OCI-LY1 (cell line): ENCODE results near the gene CDH4.

ENCODE experiments used
- H2AFZ ChIP-seq: fragments of 200-600 bp; sonication (generic), shearing (Covaris generic); 2 replicates; pipeline ENCODE4 v1.6.0; 2014; ENCODE audit warnings: antibody characterized with exemption, mild to moderate bottlenecking, low read length
- H3F3A ChIP-seq: fragments of 200-600 bp; sonication (generic), shearing (Covaris generic); 2 replicates; pipeline ENCODE4 v1.6.0; 2014; ENCODE audit warnings: mild to moderate bottlenecking, antibody characterized with exemption, low read length, moderate library complexity; ENCODE audit not compliant: insufficient read depth
- H3K27ac ChIP-seq: fragments of 200-600 bp; sonication (generic); 2 replicates; pipeline ENCODE4 v1.5.1; 2014; ENCODE audit warnings: low read length, mixed run types, mild to moderate bottlenecking, low read depth; ENCODE audit not compliant: poor library complexity, severe bottlenecking
- H3K27me3 ChIP-seq: fragments of 200-600 bp; sonication (generic); 2 replicates; pipeline ENCODE4 v1.6.0; 2014; ENCODE audit warnings: antibody characterized with exemption, mild to moderate bottlenecking, low read length, moderate library complexity; ENCODE audit not compliant: insufficient read depth
- H3K36me3 ChIP-seq: fragments of 200-600 bp; sonication (generic); 2 replicates; pipeline ENCODE4 v1.6.1; 2014; ENCODE audit warnings: mild to moderate bottlenecking, antibody characterized with exemption, low read length, moderate library complexity, mixed read lengths; ENCODE audit not compliant: insufficient read depth
- H3K4me1 ChIP-seq: fragments of 200-600 bp; sonication (generic); 2 replicates; pipeline ENCODE4 v1.5.1; 2014; ENCODE audit warnings: mild to moderate bottlenecking, low read length, moderate library complexity; ENCODE audit not compliant: insufficient read depth, severe bottlenecking
- H3K4me2 ChIP-seq: fragments of 200-600 bp; sonication (generic), shearing (Covaris generic); 2 replicates; pipeline ENCODE4 v1.6.1; 2014; ENCODE audit warnings: low read length
- H3K4me3 ChIP-seq: fragments of 200-600 bp; sonication (generic); 2 replicates; pipeline ENCODE4 v1.5.1; 2014; ENCODE audit warnings: low read length, low read depth, mild to moderate bottlenecking, mixed read lengths; ENCODE audit not compliant: poor library complexity, severe bottlenecking
- H3K79me2 ChIP-seq: fragments of 200-600 bp; shearing (Covaris generic); 2 replicates; pipeline ENCODE4 v1.6.1; 2016; ENCODE audit warnings: mixed run types, low read length, mixed read lengths; ENCODE audit not compliant: insufficient read depth
- H3K9ac ChIP-seq: fragments of 200-600 bp; sonication (generic), shearing (Covaris generic); 2 replicates; pipeline ENCODE4 v1.6.1; 2014; ENCODE audit warnings: mild to moderate bottlenecking, low read length, mixed read lengths
- H3K9me2 ChIP-seq: fragments of 200-600 bp; sonication (generic), shearing (Covaris generic); 2 replicates; pipeline ENCODE4 v1.6.1; 2014; ENCODE audit warnings: low read depth, mild to moderate bottlenecking, low read length, mixed read lengths
- H3K9me3 ChIP-seq: fragments of 200-600 bp; shearing (Covaris generic); 2 replicates; pipeline ENCODE4 v1.6.1; 2014; ENCODE audit warnings: low read length, mixed read lengths
- H4K20me1 ChIP-seq: fragments of 200-600 bp; sonication (generic), shearing (Covaris generic); 2 replicates; pipeline ENCODE4 v1.6.0; 2016; ENCODE audit warnings: mild to moderate bottlenecking, low read length; ENCODE audit not compliant: insufficient read depth
- CTCF ChIP-seq: fragments of 200-600 bp; sonication (generic), shearing (Covaris generic); IDR thresholded peaks from 2 replicates; pipeline ENCODE4 v1.5.1; 2017; ENCODE audit warnings: mild to moderate bottlenecking, antibody characterized with exemption, low read length, moderate library complexity, mixed read lengths
- EZH2 ChIP-seq: fragments of 200-600 bp; sonication (generic), shearing (Covaris generic); IDR thresholded peaks from 2 replicates; pipeline ENCODE4 v1.8.0; 2017; ENCODE audit warnings: borderline replicate concordance, mixed run types, mild to moderate bottlenecking, antibody characterized with exemption, low read length, moderate library complexity, mixed read lengths

CDH4 gene

GRCh38 chr20:61752576-61752975 lies 500.5 kb downstream of the CDH4 start:
- H3K4me1 ChIP-seq = no peaks in the 10 kb centered on the region
- H3K79me2 ChIP-seq = no peaks in the 10 kb centered on the region
- H3K27me3 ChIP-seq = no peaks in the 10 kb centered on the region
- H3K4me2 ChIP-seq = no peak overlapping the region
- no peaks in the 10 kb centered on the region for H3K36me3 ChIP-seq
- H2AFZ ChIP-seq = no peak overlapping the region
- no peaks in the 10 kb centered on the region for H3K9me3 ChIP-seq
- TF ChIP-seq CTCF = no peak
- TF ChIP-seq EZH2 = no peak
- H3K27ac ChIP-seq = no peak overlapping the region
- no peaks in the 10 kb centered on the region for H4K20me1 ChIP-seq
- no peak overlapping the region for H3K9ac ChIP-seq
- no peaks in the 10 kb centered on the region for H3F3A ChIP-seq
- no peak overlapping the region for H3K4me3 ChIP-seq
- H3K9me2 ChIP-seq = no peaks in the 10 kb centered on the region

DNA sequence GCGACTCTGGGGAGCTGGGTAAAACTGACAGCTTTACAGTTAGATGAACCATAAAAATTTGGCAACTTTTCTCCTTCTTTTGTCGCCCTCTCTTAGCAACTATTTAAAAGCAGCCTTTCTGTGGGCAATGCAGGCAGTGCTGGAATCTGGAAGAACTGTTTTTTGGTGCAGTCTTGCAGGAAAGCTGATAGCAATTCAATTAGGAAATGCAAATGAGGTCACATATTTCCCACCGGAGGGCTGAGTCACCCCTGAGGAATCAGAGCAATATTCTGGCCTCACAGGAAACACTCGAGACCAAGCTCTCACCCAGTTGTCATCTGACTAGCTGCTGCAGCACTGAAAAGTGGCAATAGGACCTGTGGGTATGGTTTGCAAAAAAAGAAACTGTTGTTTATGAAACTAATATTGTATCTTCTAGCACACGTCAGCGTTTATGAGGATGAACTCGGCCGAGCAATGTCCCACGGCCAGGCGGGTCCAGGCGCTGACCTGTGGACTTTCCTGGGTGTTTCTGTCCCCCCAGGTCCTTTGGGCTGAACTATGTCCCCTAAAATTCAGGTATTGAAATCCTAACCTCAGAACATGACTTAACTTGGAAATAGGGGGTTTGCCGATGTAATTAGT lies 501.4 kb downstream of the CDH4 start:
- H3K4me2 ChIP-seq = no peak overlapping the region

GRCh38 chr20:61753987-61754956 lies 502.2 kb downstream of the CDH4 start:
- Histone ChIP-seq H4K20me1 (no peaks in the 10 kb centered on the region), H3K9ac (no peak overlapping the region), H3K4me1 (no peaks in the 10 kb centered on the region), H3K4me2 (no peak overlapping the region), H3K9me3 (no peaks in the 10 kb centered on the region), H3K9me2 (no peaks in the 10 kb centered on the region), H3F3A (no peaks in the 10 kb centered on the region), H3K4me3 (no peak overlapping the region), H3K27me3 (no peaks in the 10 kb centered on the region), H3K27ac (no peak overlapping the region), H3K36me3 (no peaks in the 10 kb centered on the region), H2AFZ (no peak overlapping the region), H3K79me2 (no peaks in the 10 kb centered on the region)
- TF ChIP-seq CTCF (no peak), EZH2 (no peak)

More for the DNA sequence above, 501.4 kb downstream of the CDH4 start:
- no peaks in the 10 kb centered on the region for H3K36me3 ChIP-seq
- no peaks in the 10 kb centered on the region for H3K9me2 ChIP-seq
- no peak overlapping the region for H3K27ac ChIP-seq
- no peak overlapping the region for H3K4me3 ChIP-seq
- H3K9ac ChIP-seq = no peak overlapping the region
- H3F3A ChIP-seq = no peaks in the 10 kb centered on the region
- no peaks in the 10 kb centered on the region for H4K20me1 ChIP-seq
- no peak overlapping the region for H2AFZ ChIP-seq
- no peaks in the 10 kb centered on the region for H3K9me3 ChIP-seq
- TF ChIP-seq CTCF = no peak
- no peak for TF ChIP-seq EZH2
- H3K27me3 ChIP-seq = no peaks in the 10 kb centered on the region
- H3K79me2 ChIP-seq = no peaks in the 10 kb centered on the region
- H3K4me1 ChIP-seq = no peaks in the 10 kb centered on the region
